ENCODE results near the gene IQSEC1. TPM values are rescaled to one million over a fixed set of nuclear protein-coding genes. Genes with fewer than 3 reads are reported as not detected.
A peak's percentile ranks its signal among the peaks of the same experiment; 100 is the strongest.

The IQSEC1 gene
- total RNA-seq, 1 donor from 2014 or later = 59.7 TPM

DNA sequence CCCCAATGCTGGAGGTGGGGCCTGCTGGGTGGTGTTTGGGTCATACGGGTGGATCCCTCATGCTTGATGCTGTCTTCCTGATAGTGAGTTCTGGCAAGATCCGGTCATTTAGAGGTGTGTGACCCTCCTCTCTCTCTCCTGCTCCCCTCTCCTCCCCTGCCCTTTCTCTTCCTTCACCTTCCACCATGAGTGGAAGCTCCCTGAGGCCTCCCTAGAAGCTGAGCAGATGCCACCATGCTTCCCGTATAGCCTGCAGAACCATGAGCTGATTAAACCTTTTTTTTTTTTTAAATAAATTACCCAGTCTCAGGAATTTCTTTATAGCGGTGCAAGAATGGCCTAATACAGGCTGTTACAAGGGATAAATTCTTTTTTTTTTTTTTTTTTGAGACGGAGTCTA, 36.3 kb upstream of the IQSEC1 start:
- intact Hi-C loops (cut with DNase I) = no loop called here
- no peak for DNase-seq (ENCODE audit: low spot score)

DNA sequence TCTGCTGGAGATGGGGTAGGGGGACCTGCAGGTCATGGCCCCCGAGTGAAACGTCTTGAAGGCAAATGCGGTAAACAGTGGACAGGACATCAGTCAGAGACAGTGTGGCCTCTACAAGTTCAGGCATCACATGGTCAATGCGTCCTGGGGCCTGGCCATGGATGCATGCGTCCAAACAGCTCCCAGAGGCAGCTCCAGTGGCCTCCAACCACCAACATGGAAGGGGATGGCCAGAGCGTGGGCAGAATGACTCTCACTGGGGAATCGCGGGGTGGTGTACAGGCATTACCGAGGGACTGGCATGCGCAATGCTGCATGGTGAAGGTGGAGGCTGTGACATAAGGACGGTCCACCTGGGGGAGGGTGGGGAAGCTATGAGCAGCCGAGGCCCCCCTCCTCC, 35.6 kb upstream of the IQSEC1 start:
- intact Hi-C loops (cut with DNase I) = no loop called here
- no peak for DNase-seq (ENCODE audit: low spot score)

DNA sequence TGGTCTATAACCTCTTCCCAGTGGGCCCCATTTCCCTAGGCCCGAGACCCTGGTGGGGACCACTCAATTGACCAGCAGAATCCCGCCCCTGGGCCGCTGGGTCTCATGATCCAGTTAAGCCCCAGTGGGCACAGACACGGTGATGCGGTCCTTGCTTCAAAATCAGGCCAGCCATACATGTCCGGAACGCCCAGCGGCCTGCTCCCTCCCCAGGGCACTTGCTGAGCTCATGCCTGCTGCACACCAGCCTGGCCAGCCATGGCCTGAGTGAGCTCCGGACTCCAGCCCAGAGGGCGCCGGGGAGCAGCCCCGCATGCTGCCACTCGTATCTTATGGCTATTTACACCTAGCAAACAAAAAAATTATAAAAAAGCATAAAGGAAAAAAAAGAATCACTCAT, 34.4 kb upstream of the IQSEC1 start:
- intact Hi-C loops (cut with DNase I) = no loop called here
- DNase-seq (ENCODE audit: low spot score) = no peak

DNA sequence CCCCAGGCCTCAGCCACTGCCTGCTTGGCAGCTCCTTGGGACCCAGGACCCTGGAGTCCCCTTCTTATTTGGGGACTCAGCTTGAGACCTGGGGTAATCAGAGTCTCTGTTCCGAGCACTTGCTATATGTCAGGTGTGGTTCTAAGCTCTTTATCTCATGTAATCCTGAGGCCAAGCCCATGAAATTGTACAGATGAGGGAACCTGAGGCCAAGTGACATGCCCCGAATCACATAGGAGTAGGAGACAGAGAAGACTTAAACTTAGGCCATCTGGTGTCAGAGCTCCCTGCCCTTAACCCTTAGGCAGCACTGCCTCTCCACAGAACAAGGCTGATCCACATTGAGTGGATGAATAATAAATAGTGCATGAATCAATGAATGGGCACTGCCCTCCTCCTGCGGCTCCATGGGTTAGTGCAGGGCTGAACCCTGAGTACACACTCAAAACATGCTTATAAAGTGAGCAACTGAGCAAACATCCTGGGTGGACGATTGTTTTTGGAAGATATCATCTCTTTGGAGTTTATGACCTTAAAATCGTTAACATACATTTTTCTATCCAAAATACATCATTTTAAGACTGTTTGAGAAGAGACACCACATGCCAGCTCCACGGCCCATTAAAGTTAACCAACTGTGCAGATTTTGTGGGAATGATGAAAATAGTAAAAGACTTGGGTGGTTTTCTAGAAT, 33.2 kb upstream of the IQSEC1 start:
- intact Hi-C loops (cut with DNase I) = no loop called here
- DNase-seq (ENCODE audit: low spot score) = no peak

DNA sequence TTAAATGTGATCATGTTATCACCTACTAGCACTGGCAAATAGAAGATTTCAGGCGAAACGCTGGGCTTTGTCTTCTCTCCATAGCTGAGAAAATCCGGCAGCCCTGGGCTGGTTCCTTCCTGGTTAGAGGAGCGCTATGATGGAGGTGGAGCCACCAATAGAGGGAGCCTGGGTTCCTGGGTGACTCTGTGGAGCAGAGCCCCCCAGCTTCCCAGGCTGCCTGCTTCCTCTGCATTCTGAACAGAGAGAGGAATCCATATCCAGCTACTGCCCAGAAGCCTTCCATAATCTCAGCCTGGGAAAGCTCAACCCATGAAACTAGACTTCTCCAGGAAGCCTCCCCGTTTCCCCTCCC, 32.6 kb upstream of the IQSEC1 start:
- intact Hi-C loops (cut with DNase I) = no loop called here
- no peak for DNase-seq (ENCODE audit: low spot score)

DNA sequence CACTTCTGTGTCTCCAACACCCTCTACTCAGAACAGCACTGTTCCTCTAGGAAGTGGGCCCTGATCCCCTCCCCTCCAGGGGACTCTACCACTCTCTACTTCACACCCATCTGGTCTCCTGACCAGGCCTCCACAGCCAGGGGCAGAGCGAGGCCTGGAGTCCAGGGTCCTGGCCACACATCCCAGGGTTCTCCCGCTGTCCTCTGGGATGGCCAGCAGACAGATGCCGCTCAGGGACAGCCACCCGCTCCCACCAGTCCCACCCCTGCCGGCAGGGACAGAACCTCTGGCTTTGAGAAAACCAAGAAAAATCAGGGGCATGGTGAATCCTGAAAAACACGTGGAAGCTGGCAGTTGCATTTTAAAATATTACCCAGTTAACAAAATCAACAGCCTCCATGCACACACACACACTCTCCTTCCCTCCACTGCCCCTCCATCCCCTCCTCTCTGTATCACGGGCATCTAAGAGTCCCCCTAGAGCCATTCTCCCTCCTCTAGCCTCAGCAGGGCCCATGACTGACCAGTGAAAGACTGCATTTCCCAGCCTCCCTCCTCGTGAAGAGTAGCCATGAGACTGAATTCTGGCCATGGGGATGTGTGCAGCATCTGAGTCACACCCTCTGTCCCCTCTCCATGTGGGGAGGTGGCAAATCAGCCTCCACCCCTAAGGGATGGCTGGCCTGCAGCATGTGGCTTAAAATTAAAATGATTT, 32.1 kb upstream of the IQSEC1 start:
- no peak for DNase-seq (ENCODE audit: low spot score)
- intact Hi-C loops (cut with DNase I) = no loop called here

DNA sequence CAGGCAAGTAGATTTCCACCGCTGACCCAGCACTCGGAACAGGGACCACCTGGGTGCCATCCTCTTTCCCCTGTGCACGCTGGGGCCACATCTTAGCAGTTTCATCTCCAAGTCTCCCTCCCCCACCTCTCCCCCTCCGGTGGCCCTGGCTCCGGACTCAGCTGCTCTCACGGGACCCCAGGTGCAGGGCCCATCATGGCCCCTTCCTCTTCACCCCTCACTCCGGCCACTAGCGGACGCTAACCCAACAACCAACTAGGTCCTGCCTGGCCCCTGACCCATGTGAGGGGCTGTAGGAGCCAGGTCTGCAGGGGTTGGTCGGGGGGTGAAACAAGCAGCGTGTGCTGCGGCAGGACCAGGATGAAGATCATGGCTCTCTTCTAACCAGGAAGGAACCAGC, 31.3 kb upstream of the IQSEC1 start:
- intact Hi-C loops (cut with DNase I) = no loop called here
- DNase-seq (ENCODE audit: low spot score) = no peak

DNA sequence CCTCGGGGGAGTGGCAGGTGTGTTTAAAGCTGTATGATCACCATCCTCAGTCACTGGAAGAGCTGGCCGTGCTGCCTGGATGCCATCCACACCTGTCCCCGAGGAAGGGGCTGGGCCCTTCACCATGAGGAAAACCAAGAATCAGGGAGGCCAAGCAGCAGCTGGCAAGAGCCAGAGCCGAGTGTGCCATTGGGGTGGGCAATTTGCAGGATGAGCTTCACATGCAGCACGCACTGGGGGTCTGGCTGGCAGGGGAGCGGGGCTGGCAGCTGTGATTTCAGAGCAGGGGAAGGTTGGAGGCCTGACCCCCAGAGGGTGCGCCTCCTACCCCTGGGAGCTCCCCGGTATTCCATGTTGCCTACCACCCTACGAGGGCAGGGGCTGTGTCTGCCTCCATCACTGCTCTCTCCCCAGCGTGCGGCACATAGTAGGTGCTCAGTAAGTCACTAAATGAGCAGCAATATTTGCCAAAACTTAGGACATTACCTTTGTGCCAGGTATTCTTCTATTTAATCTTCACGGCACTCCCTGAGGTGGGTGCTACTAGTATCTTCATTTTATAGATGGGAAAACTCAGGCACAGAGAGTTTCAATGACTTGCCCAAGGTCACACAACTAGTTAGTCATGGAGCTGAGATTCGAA, 30.3 kb upstream of the IQSEC1 start:
- no peak for DNase-seq (ENCODE audit: low spot score)
- intact Hi-C loops (cut with DNase I) = no loop called here

DNA sequence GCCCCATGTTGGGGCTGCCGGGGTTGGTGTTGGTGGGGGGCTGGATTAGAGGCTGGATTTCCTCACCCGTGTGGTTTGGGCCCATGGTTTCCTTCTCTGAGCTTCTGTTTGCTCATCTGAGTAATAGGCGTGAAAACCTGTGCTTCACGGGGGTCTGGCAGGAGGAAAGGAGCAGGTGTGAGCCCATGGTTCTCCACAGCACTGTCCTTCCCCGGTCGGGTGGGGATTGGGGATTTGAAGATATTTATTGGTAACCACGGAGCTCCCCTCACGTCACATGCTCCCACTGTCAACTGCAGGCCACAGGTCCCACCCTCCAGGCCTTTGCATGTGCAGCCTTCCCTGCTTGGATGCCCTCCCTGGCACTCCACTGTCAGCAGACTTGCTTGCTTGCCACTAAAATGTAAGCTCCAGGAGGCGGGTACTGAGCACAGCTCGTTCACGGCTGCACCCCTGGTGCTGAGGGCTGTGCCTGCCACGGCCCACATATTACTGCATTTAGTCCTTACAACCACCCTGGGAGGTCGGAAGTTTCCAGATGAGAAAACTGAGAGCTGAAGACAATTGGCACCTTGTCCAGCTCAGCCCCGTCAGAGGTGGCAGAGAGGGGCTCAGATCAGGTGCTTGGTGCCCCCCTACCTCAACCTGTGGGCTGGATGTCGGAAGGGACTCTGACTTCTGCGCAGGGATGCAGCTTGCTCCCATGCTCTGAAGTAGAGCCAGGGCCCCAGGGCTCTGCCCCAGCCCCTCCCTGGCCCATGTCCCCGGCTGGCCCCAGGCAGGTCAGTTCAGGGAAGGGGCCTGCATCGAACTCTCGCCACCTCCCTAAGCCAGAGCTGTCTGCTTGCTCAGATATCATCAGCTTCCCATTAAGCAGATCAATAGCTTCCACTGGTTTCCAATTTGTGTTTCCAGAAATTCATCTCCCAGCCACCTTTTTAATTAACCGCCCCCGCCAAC, 29.4 kb upstream of the IQSEC1 start:
- intact Hi-C loops (cut with DNase I) = no loop called here

DNA sequence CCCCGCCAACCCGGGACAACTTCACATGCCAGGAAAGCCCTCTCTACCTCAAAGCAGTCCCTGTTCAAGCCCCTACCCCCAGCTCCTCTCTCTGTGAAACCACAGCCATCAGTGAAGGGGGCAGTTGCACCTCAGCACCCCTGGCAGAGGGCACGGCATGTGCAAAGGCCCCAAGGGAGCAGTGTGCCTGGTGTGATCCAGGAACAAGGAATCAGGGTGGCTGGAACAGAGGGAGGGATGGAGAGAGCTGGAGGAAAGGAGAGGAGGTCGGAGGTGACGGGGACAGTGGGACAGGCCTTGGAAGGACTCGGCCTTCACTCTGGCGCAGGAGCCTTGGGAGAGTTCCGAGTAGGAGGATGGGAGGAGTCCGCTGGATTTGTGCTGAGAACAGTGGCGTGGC, 26.5 kb upstream of the IQSEC1 start:
- DNase-seq (ENCODE audit: low spot score) = no peak
- intact Hi-C loops (cut with DNase I) = no loop called here

More for the DNA sequence above, 29.4 kb upstream of the IQSEC1 start:
- DNase-seq (ENCODE audit: low spot score) = no peak

DNA sequence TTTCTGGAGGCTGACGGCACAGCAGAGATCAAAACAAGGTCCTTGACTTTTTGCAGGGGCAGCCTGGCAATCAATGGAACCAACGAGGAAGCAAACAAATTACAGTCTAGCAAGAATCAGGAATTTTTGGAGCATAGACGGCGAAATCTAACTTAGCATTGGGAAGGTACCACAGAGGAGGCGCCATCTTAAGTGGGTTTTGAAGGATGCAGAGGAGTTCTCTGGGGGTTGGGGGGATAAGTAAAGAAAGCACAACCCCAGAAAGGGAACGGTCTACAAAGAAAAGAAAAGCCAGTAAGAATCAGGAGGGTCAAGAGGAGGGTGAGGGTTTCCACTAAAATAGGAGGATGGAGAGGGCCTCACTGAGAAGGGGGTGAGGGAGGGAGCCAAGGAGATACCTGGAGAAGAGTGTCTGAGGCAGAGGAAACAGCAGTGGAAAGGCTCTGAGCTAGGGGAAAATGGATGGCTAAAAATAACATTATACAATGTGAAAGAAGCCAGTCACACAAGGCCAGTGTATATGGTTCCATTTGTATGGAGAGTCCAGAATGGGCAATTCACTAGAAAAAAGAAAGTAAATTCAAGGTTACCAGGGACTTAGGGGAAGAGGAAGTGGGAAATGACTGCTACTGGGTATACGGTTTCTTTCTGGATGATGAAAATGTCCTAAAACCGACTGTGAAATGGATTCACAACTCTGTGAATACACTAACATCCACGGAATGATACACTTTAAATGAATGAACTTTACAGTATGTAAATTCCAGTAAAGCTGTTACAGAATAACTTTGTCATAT, 25.2 kb upstream of the IQSEC1 start:
- no peak for DNase-seq (ENCODE audit: low spot score)
- intact Hi-C loops (cut with DNase I) = no loop called here

DNA sequence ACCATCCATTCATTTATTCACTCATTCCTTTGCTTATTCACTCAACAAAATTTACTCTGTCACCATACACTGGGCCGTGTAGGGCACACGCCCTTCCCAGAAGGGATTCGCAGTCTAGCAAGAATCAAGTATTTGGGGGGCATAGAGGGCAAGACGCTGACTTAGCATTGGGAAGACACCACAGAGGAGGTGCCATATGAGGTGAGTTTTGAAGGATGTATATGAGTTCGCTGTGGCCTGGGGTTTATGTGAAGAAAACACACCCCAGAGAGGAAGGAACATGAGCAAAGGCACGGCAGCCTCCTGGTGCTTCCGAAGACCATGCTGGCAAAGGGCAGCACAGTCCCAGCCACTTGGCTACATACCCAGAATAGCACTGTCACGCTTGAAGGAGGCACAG, 23.1 kb upstream of the IQSEC1 start:
- intact Hi-C loops (cut with DNase I) = no loop called here
- no peak for DNase-seq (ENCODE audit: low spot score)

DNA sequence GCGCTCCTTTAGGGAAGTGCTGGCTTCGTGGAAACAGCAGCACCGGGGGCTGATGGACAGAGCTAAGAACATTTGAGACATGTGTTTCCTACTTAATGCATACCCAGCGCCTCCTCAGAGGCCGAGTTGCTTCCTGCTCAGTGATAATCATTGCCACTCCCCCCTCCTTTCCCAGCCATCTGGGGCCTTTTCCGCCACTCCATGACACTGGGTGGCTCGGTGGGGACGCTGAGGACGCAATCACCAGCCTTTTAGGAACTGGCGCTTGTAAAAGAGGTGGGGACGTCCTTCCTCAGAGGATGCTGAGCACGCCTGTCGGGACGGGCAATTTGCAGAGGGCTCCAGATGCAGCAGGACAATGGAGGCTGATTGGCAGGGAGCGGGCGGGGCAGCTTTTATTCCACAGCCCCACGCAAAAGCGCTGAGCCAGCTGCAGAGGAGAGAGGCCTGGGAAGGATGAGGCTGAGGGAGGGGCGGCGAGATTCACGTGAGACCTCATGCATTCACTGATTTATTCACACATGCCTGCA, 22.2 kb upstream of the IQSEC1 start:
- intact Hi-C loops (cut with DNase I) = no loop called here
- no peak for DNase-seq (ENCODE audit: low spot score)

DNA sequence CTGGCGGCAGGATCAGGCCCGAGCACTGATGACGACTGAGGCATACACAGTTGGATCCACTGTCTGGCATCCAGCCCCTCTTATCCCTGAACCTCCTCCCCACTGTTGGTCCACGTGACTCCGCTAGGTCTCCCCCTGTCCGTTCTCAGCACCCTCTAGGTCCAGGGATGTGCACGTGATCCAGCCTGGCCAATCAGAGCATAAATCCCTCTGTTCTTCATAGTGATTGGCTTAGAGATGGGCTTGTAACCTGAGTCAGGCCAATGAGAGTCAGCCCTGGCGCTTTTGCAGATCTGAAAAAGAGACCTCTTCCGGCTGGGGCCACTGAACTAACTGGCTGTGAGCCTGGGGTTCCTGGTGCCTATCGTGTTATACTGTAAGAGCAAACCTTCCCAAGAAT, 20.5 kb upstream of the IQSEC1 start:
- intact Hi-C loops (cut with DNase I) = loop anchor here (2.0 to 5.0 kb wide), 3 partner anchors 189 to 554 kb away; no protein-coding TSS in a partner anchor
- no peak for DNase-seq (ENCODE audit: low spot score)

DNA sequence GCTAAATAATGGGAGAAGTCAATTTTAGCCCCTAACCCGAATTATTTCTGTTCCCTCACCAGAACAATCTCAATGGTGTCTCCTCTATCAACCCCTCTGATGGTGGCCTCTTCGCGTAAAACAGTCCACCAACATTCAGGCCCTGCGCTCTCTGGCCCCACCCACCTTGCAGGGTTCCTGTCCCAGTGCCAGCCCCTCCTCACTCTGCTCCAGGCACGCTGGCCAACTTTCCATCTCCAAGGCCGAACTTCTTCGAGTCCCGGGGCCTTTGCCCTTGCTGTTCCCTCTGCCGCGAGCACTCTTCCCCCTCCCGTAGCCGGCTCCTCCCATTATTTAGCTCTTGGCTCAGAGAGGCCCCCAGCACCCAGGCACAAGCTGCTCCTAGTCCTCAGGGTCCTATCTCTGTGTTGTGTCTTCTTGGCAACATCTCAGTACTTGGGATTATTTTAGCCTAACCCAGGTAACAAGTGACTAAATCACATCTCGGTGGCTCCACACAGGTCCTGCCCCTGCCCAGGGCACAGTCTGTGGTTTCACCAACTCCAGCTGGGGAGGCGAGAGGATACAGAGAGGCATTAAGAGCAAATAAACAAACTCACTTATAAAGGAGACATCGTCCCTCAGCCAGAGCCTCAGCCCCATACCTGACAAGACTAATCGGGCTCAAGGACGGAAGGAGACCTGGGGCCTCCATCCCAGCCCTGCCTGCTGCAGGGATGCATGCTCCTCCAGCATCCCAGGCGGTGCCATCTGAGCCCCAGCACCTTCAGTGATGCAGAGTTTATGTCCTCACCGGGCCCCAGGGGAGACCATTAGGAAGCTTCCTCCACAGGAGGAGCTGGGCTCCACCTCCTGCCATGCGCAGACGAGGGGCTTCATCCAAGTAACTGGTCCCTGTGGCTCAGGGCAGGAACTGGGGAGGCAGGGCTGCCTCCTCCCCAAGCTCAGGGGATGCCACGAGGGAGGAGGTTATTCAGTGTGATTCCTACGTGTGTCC, 19.7 kb upstream of the IQSEC1 start:
- DNase-seq (ENCODE audit: low spot score) = peak; percentile 84

DNA sequence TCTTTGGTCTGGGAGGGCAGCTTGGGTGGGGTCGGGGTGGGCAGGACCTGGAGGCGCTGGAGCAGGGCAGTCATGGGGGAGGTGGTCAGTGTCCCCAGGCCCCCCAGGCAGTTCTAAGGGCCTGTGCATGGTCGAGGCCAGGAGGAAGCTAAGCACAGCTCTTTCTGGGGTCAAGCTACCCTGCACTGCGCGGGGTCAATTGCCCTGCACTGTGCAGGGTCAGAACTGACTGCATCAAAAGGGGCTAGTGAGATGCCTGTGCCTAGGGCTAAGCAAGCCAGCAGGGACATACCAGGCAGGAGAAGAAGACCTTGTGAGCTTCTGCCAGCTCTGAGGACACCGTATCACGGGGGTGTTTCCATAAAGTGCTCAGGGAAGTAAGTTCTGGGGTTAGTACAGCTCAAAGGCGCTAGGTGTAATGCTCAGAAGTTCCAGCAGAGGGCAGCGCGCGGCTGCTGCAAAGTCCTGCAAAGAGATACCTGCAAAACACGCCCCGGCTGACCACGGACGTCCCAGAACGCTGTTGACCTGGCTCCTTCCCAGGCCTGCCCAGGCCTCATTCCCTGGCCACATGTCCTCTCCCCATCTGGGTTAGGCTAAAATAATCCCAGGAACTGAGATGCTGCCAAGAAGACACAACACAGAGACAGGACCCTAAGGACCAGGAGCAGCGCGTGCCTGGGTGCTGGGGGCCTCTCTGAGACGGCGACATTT, 18.8 kb upstream of the IQSEC1 start:
- peak; percentile 93 for DNase-seq (ENCODE audit: low spot score)
- intact Hi-C loops (cut with DNase I) = loop anchor here (2.0 to 5.0 kb wide), 3 partner anchors 190 to 555 kb away; no protein-coding TSS in a partner anchor

More for the DNA sequence above, 19.7 kb upstream of the IQSEC1 start:
- intact Hi-C loops (cut with DNase I) = loop anchor here (2.0 to 5.0 kb wide), 3 partner anchors 189 to 554 kb away; no protein-coding TSS in a partner anchor

Measured in cardiac septum (tissue), 1 donor.